Endothelial cell of umbilical vein (primary cell): Measurements from ENCODE around the gene EMC9. TPM values are rescaled to one million over a fixed set of nuclear protein-coding genes. Genes with fewer than 3 reads are reported as not detected.
A peak's percentile ranks its signal among the peaks of the same experiment; 100 is the strongest.

Experiments used
- BruUV-seq: library from RNA; stranded (reverse); fragments of 400-500 nt; replicated peaks from 2 replicates; lab custom pipeline; 2021; lab: Mats Ljungman, UMichigan
- CTCF ChIA-PET: fragments of 300-600, 350-600 bp; sonication (Branson Sonifier 250); formaldehyde crosslinking; loops from one replicate; lab custom pipeline; 2021; ENCODE audit warnings: antibody characterized with exemption, inconsistent platforms; lab: Charles Lee
- POLR2A ChIA-PET: fragments of 300-600, 350-600 bp; sonication (Branson Sonifier 250); formaldehyde crosslinking; loops from one replicate; lab custom pipeline; 2021; ENCODE audit warnings: antibody characterized with exemption, inconsistent platforms; lab: Charles Lee
- DNase-seq: peaks from one replicate; pipeline ENCODE4 v3.0.0-alpha.2; 2011; ENCODE audit warnings: low read depth, low spot score
- FAIRE-seq: peaks from 2 replicates; lab custom pipeline; 2011; peaks lifted over from hg19 to GRCh38; lab: Jason Lieb, UNC
- H2AFZ ChIP-seq: 2 replicates; pipeline ENCODE4 v1.6.0; 2012; ENCODE audit warnings: low read depth, low read length, control low read depth, inconsistent platforms
- H3K27ac ChIP-seq: 2 replicates; pipeline ENCODE4 v1.5.1; 2011; ENCODE audit warnings: low read depth, mild to moderate bottlenecking, control low read depth, low read length, moderate library complexity; ENCODE audit not compliant: insufficient read depth
- H3K27me3 ChIP-seq, 2 experiments: 2 replicates each; pipeline versions ENCODE4 v1.6.0 to v1.6.1; 2011; ENCODE audit warnings: low read length in 2 of 2, mixed read lengths in 1 of 2; ENCODE audit not compliant: control insufficient read depth in 2 of 2, insufficient read depth in 2 of 2
- H3K36me3 ChIP-seq, 2 experiments: 2 replicates in 1 of 2; 3 replicates in 1 of 2; pipeline ENCODE4 v1.5.1; 2011; ENCODE audit warnings: low read length in 2 of 2, mild to moderate bottlenecking in 1 of 2, moderate library complexity in 1 of 2; ENCODE audit not compliant: control insufficient read depth in 2 of 2, insufficient read depth in 2 of 2; ENCODE audit errors: extremely low read depth in 1 of 2
- H3K4me1 ChIP-seq: 3 replicates; pipeline ENCODE4 v1.5.1; 2011; ENCODE audit warnings: mild to moderate bottlenecking, low read length; ENCODE audit not compliant: control insufficient read depth, insufficient read depth; ENCODE audit errors: extremely low read depth
- H3K4me2 ChIP-seq: 2 replicates; pipeline ENCODE4 v1.6.1; 2011; ENCODE audit warnings: low read length, control low read depth, mixed read lengths; ENCODE audit not compliant: insufficient read depth
- H3K4me3 ChIP-seq, 3 experiments: fragments of 200-600 bp in 1 of 3; sonication (generic), shearing (Covaris generic) in 1 of 3; replicated peaks in 1 of 3; 2 replicates each; pipeline ENCODE4 v1.5.1; 2011 to 2016; ENCODE audit warnings: control low read depth in 3 of 3, low read length in 3 of 3, mild to moderate bottlenecking in 2 of 3, inconsistent platforms in 1 of 3, low read depth in 1 of 3, moderate library complexity in 1 of 3; ENCODE audit not compliant: insufficient read depth in 1 of 3
- H3K79me2 ChIP-seq: 2 replicates; pipeline ENCODE4 v1.6.0; 2012; ENCODE audit warnings: low read length, inconsistent platforms; ENCODE audit not compliant: control insufficient read depth, insufficient read depth
- H3K9ac ChIP-seq: replicated peaks from 2 replicates; pipeline ENCODE3; 2011; ENCODE audit warnings: low read length, control low read depth; ENCODE audit not compliant: insufficient read depth; ENCODE audit errors: extremely low read depth
- H3K9me1 ChIP-seq: replicated peaks from 3 replicates; pipeline ENCODE4 v1.6.0; 2011; ENCODE audit warnings: mild to moderate bottlenecking, low read length; ENCODE audit not compliant: control insufficient read depth, insufficient read depth; ENCODE audit errors: extremely low read depth
- H3K9me3 ChIP-seq: replicated peaks from 2 replicates; pipeline ENCODE4 v1.5.1; 2012; ENCODE audit warnings: low read length, inconsistent platforms; ENCODE audit not compliant: control insufficient read depth, insufficient read depth
- H4K20me1 ChIP-seq: replicated peaks from 2 replicates; pipeline ENCODE3; 2011; ENCODE audit warnings: mild to moderate bottlenecking, low read length; ENCODE audit not compliant: control insufficient read depth, insufficient read depth; ENCODE audit errors: extremely low read depth
- CTCF ChIP-seq, 2 donors: IDR thresholded peaks; 1 replicate in 1 of 2; 2 replicates in 1 of 2; pipeline ENCODE4 v1.5.1; 2011; ENCODE audit warnings: low read length in 2 of 2, mild to moderate bottlenecking in 2 of 2, moderate library complexity in 2 of 2, control low read depth in 1 of 2, inconsistent platforms in 1 of 2, low read depth in 1 of 2; ENCODE audit not compliant: insufficient read depth in 1 of 2; ENCODE audit errors: extremely low read depth in 1 of 2
- EZH2 ChIP-seq: IDR thresholded peaks from 2 replicates; pipeline ENCODE4 v1.6.1; 2012; ENCODE audit warnings: borderline replicate concordance, low read depth, mild to moderate bottlenecking, moderate library complexity, low read length, inconsistent platforms; ENCODE audit not compliant: severe bottlenecking
- FOS ChIP-seq: IDR thresholded peaks from 2 replicates; pipeline ENCODE4 v1.6.1; 2011; ENCODE audit warnings: mild to moderate bottlenecking, low read length, moderate library complexity, borderline replicate concordance; ENCODE audit not compliant: insufficient read depth
- GATA2 ChIP-seq: IDR thresholded peaks from 2 replicates; pipeline ENCODE4 v1.7.0; 2011; ENCODE audit warnings: low read depth, mild to moderate bottlenecking, moderate library complexity, mixed read lengths, low read length; ENCODE audit not compliant: insufficient read length, insufficient read depth
- JUN ChIP-seq: IDR thresholded peaks from 2 replicates; pipeline ENCODE4 v1.6.1; 2011; ENCODE audit warnings: borderline replicate concordance, low read depth; ENCODE audit not compliant: insufficient read length, insufficient read depth
- MAX ChIP-seq: IDR thresholded peaks from 2 replicates; pipeline ENCODE4 v1.6.1; 2011; ENCODE audit not compliant: insufficient read depth, insufficient read length
- MYC ChIP-seq: IDR thresholded peaks from one replicate; pipeline ENCODE4 v1.6.1; 2011; ENCODE audit warnings: mild to moderate bottlenecking, low read depth, low read length
- POLR2A ChIP-seq: IDR thresholded peaks from 2 replicates; pipeline ENCODE4 v1.6.1; 2012; ENCODE audit warnings: low read depth, mild to moderate bottlenecking, control low read depth, low read length
- POLR2AphosphoS5 ChIP-seq: IDR thresholded peaks from 2 replicates; pipeline ENCODE4 v1.6.1; 2012; ENCODE audit warnings: low read depth, mild to moderate bottlenecking, control low read depth, low read length, moderate library complexity; ENCODE audit not compliant: insufficient read depth
- dilution Hi-C: fragments of 300-500 bp; cut with MboI; formaldehyde crosslinking; loops from one replicate; pipeline ENCODE4 v1.15.0; 2019; ENCODE audit warnings: low sequenced_read_pairs; ENCODE audit not compliant: extremely low pct_ligation_motif_present
- intact Hi-C: fragments of 100-400 bp; cut with micrococcal nuclease; formaldehyde crosslinking; loops from one replicate; pipeline ENCODE4 v1.10.0; 2022
- polyA plus RNA-seq, 4 experiments: library from polyadenylated mRNA; depleted of rRNA in 3 of 4; stranded (reverse) in 3 of 4; unstranded in 1 of 4; fragments of >200 nt; gene quantifications; 2 replicates each; pipeline versions ENCODE4 v1.2.1 to v1.2.3, GENCODE V29; 2011 to 2012; ENCODE audit warnings: missing spikeins in 1 of 4
- total RNA-seq: library from RNA; stranded (reverse); gene quantifications from 2 replicates; pipeline ENCODE4 v1.2.3, GENCODE V29; 2021

Gene EMC9
- total and polyA plus RNA-seq, 2 donors (not counting 3 experiments of a cell fraction or from before 2014, with no cell fraction given): 21.8 to 31.8 TPM

GRCh38 chr14:24188251-24189058, 47.1 kb upstream of the EMC9 start, which contains the start of gene IPO4:
IPO4 (minus strand) TSS chr14:24188816; CDS start chr14:24188787, 29 bp downstream.
- no peaks in the 10 kb centered on the region for H4K20me1 ChIP-seq
- H3K79me2 ChIP-seq: peaks cover 17% of the 10 kb centered on the region
- no TSS peak for BruUV-seq
- ChIA-PET POLR2A (interaction anchor here (1.0 kb wide), 1 partner anchor 25 kb away, joined by 5 read pairs; the partner anchor contains the start of gene CHMP4A), CTCF (interaction anchor here (1.0 to 1.6 kb wide), 7 partner anchors 9 to 120 kb away, joined by 3 to 6 read pairs (median 5); partner anchors contain the start of genes CHMP4A, CIDEB, IRF9 and MDP1)
- intact Hi-C loops (loop anchor here (1.0 to 2.0 kb wide), 5 partner anchors 28 to 108 kb away; partner anchors contain the start of genes DCAF11, IRF9, NRL and PSME2), dilution Hi-C loops (no loop called here)
- H3K9me3 ChIP-seq: no peaks in the 10 kb centered on the region
- peaks cover 6% of the 10 kb centered on the region for H3K4me1 ChIP-seq
- FAIRE-seq (peak; percentile 100), DNase-seq (peak; percentile 94)
- H3K9ac ChIP-seq: peak within 1 kb of the TSS; percentile 42
- H3K27me3 ChIP-seq: no peaks in the 10 kb centered on the region
- H3K9me1 ChIP-seq: no peaks in the 10 kb centered on the region
- TF ChIP-seq POLR2A (peak; percentile 94), MYC (peak; percentile 100), EZH2 (no peak), POLR2AphosphoS5 (peak; percentile 95), MAX (peak; percentile 99)
- peak within 1 kb of the TSS; percentile 45 for H3K27ac ChIP-seq
- peak within 1 kb of the TSS; percentile 75 for H3K4me2 ChIP-seq
- peak within 1 kb of the TSS; percentile 31 to 65 (median 37) for H3K4me3 ChIP-seq
- H3K36me3 ChIP-seq: peaks cover 5 to 35% of the 10 kb centered on the region in 2 experiments
- peak within 1 kb of the TSS; percentile 57 for H2AFZ ChIP-seq

- BruUV-seq: TSS peak; percentile 18
- Histone ChIP-seq H3K9me3 (no peaks in the 10 kb centered on the region), H3K9me1 (no peaks in the 10 kb centered on the region), H3K27ac (no peak overlapping the region), H3K4me3 (peak overlapping the region in 1 of 3 experiments; percentile 37), H3K27me3 (no peaks in the 10 kb centered on the region), H4K20me1 (no peaks in the 10 kb centered on the region), H3K79me2 (peaks cover 11% of the 10 kb centered on the region), H3K4me2 (peak overlapping the region; percentile 75), H3K4me1 (peaks cover 6% of the 10 kb centered on the region), H3K9ac (peak overlapping the region; percentile 42), H3K36me3 (peaks cover 0 to 33% of the 10 kb centered on the region in 2 experiments), H2AFZ (no peak overlapping the region)
- DNase-seq: no peak
- TF ChIP-seq CTCF (IDR thresholded peaks at IDR 0.05; ENCODE audit: extremely low read depth in 1 of 2, insufficient read depth in 1 of 2, low read depth in 1 of 2, low read length in 2 of 2) (no peak), MAX (no peak), MYC (no peak), EZH2 (no peak), POLR2A (no peak), JUN (no peak), GATA2 (no peak), POLR2AphosphoS5 (no peak), FOS (no peak)
- intact Hi-C loops: no loop called here
- dilution Hi-C loops: no loop called here
- no peak for FAIRE-seq
- ChIA-PET CTCF (interaction anchor here (1.1 kb wide), 1 partner anchor 129 kb away, joined by 3 read pairs; no protein-coding TSS in a partner anchor), POLR2A (interaction anchor here (1.0 to 1.8 kb wide), 2 partner anchors 8 to 25 kb away, joined by 3 read pairs; partner anchors contain the start of gene TM9SF1)
Measured at GRCh38 chr14:24187539-24187915, 46.1 kb upstream of the EMC9 start.
